Measurements from ENCODE around the gene GRM8. TPM values are rescaled to one million over a fixed set of nuclear protein-coding genes. Genes with fewer than 3 reads are reported as not detected.

The GRM8 gene
- total RNA-seq (2014; rRNA removed; shearing (Covaris generic)), result 2.7 and 2.9 TPM in 2 replicates

DNA sequence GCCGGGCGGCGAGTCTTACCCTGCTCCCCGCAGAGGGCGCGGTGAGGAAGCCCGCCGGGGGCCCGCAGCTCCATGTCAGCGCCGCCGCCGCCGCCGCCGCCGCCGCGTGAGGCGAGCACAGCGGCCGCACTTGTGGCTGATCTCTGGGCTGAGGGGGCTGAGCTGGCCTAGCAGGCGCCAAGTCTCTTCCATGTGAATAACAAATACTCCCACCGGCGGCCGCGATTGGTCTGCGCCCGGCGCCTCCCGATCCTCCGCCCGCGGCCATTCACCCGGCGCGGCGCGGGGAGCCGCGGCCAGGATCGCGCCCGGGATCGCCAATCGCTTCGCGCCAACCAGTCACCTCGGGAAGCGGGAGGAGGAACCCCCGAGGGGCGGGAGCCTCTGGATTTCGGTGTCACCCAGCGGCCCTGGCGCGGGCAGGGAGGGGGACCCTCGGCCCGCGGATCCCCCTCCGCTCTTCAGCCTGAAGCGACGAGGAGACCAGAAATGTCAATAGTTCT, at the start of gene GRM8:
Gene GRM8, minus strand, starts transcription at position 164 of the 503 bp plus-strand sequence.
- peak; percentile 38 for DNase-seq (ENCODE audit: low spot score)

DNA sequence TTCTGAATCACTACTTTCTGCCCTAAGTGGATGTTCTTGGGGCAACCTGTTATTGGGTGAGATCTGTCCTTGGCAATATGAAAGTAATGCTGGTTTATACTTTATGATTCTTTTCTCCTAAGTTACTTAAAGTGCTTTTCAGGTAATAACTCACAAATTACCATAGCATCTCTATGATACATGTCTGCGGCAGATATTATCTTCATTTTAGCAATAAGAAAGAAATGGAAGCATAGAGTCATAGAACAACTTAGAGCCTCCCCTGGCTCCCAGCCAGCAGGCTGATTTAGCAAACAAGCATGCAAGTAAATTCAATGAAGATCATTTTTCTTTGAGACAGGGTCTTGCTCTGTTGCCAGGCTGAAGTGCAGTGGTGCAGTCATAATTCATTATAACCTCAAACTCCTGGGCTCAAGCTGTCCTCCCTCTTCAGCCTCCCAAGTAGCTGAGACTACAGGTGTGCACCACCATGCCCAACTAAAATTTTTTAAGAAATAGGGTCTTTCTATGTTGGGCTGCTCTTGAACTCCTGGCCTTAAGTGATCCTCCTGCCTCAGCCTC, 38.1 kb upstream of the GRM8 start:
- DNase-seq (ENCODE audit: low spot score), result no peak

DNA sequence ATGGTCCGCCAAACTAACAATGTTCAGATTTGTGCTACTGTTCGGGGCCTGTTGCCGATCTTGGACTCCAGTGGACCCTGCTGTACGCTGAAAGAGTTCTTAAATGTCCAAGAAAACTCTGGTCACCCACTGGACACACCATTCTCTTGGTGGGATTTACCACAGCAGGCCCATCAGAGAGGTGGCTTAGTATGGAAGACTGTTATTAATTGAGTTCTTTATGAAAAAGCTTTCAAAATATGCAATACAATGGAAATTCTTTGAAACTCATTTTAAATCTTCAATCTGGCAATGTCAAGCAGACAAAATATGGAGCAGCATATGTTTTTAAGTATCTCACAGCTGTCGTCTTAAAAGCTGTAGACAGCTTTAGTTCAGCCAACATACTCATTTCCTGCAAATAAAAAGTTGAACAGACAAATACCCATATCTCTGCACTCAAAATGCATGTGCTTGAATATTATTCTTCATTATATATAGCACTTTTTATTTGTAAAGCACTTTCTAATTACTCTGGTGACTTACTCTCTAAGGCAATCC, 37.4 kb upstream of the GRM8 start:
- no peak for DNase-seq (ENCODE audit: low spot score)

DNA sequence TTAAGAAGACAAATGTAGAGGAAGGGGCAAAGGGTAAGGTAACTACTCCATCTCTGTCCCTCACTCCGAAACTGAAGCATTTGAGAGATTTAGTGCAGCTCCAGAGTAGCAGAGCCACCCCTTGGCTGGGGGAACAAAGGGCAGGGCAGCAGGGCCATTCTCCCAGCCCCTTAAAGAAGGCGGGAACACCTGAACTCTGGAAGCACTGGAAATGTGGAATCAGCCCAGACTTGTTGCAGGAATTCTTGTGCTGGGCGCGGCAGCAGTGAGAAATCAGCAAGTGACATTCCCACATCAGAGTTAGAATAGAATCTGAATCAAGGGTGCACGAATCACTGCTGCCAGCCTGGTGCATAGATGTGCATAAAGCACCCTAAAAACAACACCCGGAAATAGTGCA, 34.4 kb upstream of the GRM8 start:
- no peak for DNase-seq (ENCODE audit: low spot score)

DNA sequence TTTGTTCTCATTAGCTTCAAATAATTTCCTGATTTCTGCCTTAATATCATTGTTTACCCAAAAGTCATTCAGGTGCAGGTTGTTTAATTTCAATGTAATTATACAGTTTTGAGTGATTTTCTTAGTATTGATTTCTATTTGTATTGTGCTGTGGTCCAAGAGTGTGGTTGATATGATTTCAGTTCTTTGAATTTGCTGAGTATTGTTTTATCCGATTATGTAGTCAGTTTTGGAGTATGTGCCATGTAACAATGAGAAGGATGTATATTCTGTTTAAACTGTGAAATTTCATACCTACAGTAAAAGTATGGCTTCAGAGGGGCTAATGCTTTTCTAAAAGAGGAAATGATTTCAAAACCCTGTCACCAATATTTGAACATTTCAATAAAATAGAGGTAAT, 17.4 kb upstream of the GRM8 start:
- no peak for DNase-seq (ENCODE audit: low spot score)

DNA sequence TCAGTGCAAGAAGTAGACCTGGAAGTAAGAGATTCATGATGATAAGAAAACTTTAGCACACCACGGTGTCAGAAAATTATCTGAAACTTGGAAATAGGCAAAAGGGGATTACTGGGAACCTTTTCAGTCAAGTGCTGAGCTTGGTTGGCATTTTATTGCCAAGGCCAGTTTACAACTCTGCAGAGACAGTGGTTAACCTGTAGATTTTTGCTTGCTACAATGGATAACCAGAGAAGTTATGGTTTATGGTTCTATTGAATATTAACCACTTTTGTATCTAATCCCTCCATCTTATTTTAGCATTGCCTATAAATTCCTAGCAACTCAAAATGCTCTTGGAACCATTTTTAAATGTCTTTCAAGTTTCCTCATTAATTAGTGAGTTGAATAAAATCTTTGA, 13.3 kb upstream of the GRM8 start:
- no peak for DNase-seq (ENCODE audit: low spot score)

DNA sequence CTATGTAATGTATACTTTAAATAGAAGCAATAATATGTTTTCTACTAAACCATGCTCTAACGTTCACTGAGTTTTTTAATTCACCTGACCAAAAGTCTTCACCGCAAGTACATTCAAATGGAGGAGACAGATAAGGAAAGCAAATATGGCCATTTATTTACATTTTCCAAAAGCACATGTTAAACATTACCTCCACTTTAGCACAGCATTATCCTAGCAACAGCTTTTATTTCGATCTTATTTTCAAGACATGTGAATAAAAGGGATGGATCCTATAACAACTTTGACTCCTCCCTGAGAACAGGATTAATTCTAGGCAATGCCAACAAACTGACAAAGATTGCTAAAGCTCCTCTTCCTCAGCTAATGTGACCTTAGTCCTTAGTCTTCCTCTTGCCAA, 11.5 kb upstream of the GRM8 start:
- DNase-seq (ENCODE audit: low spot score), result no peak

DNA sequence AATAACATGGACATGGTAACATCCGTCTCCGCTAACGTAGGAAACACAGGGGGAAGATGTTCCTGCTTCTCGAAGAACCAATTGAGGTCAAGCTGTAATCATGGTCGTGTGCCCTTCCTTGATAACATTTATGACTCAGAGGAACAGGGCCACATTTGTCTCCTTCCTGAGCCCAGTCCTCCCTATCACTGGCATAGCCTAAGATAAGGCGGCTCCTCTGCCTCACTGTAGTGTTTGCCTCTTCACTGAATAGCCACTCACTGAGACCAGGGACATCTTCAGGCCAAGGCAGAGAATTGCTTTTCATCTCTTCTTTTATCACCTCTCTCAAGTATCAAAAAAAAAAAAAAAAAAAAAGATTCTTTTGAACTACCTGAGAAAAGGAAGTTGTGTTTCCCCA, 5.4 kb upstream of the GRM8 start:
- no peak for DNase-seq (ENCODE audit: low spot score)

DNA sequence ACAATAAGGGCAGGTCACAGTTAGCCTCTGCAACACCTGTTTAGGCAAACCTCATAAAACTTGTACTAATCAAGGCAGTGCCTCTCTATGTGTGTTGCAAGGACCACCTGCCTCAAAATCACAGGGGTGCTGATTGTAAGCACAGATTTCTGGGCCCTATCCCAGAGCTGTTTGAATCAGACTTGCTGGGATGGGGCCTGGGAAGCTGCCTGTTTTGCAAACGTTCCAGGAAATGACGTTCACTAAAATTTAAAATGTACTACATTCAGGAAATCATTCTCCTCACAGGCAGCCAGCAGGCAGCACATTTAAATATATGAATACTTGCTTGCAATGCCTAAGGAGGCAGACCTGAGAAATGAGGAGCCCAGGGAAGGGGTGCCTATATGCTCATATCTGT, 4.3 kb upstream of the GRM8 start:
- no peak for DNase-seq (ENCODE audit: low spot score)

DNA sequence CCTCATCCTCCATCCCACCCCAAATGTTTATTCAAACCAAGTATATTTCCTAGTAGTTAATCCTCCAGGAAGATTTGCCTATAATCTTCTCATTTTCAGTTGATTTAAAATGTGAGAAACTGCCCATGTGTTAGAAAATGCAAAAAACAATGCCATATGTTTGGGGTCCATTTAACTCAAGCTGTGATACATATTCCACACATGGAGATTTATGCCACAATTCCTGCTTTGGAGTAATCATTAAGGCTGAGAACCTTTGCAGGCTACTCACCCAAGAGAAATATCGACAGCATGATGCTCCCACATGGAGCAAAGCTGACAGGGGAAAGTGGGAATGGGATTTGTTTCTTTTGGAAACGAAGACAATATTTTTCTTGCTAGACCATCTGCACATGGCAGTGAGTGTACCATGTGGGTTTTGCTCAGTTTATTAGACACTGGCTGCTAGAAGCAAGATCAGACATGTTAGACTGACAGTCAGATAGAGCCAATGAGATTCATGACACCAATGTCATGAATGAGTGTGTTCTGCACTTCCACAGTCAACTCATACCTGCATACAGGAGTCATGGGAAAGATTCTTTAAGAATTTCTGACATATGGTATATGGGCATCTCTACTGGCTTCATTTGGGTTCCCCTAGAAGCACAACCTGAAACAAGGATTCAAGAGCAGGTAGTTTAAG, 3.4 kb upstream of the GRM8 start:
- no peak for DNase-seq (ENCODE audit: low spot score)

DNA sequence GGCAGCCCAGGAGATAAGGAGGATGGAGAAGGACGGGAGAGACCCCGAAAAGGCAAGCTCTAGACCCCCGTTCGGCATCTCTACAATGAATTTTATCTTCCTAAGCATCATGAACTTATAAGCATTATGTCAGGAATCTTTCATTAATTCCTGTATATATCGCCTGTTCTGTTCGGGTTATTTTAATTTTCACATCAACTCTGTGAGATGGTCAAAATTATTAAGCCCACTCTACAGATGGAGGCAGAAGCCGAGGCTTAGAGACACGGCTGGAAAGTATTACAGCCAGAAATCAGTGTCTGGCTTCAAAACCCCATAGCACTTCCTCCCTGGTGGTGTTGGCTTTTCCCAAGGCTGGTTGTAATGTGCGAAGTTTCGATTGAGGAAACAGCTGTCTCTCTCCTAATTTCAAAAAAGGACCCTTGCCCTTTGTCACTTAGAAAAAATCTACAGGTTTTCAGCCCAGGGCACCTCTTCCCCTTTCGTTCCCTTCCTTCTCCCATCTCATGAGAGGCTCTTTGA, 1.5 kb upstream of the GRM8 start:
- DNase-seq (ENCODE audit: low spot score), result no peak

DNA sequence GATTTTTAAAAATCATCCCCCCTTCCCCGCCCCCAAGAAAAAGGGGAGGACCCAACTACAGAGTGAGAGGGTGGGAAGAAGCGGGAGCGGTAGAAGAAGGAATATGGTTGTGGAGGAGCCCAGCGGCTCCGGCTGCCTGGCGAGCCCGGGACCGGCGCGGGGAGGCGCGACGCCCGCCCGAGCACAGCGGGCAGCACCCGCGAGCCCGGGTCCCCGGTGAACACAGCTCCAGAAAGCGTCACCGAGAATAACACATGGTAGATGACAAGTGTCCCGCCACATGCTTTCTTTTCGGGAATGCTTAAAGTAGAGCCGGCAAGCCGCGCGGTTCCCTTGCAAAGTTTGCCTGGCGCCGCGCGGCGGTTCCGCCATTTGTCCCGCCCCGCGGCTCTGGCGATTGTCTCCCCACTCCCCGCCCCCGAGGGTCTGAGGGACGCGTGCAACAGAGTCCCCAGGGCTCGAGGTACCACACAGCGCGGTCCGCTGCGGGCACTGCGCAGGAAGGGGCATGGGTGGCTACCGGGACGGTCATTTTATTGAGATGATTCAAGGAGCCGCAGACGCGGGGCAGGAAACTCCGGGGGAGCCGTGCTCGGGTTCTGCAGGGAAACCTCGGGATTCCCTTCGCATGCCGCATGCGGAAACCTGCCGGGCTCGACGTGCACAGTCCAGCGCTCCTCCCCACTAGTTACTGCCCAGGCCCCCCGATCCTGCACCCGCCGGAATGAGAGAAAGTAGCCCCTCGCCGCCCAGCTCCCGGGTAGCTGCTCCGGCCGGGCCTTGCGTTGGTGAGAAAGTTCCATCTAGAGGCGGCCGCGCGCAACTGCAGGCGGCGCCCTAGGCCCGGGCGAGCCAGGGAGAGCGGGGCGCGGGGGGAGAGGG, 781 bp upstream of the GRM8 start:
- DNase-seq (ENCODE audit: low spot score), result peak; percentile 60

DNA sequence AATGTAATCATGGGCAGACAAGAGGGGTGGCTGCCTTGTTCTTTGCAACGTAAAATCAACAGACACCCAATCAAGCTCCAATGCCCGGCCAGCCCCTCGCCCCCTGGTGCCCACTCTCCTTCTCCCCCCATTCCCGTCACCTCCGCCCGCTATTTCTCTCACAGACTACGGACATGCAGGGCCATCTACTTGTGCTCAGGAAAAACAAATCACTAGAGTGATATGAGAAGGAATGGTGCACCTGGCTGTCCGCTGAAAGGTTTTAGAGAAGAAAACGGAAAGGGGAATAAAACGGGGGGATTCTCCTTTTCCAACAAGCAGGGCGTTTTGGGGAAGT, 396 bp downstream of the GRM8 start:
- no peak for DNase-seq (ENCODE audit: low spot score)

DNA sequence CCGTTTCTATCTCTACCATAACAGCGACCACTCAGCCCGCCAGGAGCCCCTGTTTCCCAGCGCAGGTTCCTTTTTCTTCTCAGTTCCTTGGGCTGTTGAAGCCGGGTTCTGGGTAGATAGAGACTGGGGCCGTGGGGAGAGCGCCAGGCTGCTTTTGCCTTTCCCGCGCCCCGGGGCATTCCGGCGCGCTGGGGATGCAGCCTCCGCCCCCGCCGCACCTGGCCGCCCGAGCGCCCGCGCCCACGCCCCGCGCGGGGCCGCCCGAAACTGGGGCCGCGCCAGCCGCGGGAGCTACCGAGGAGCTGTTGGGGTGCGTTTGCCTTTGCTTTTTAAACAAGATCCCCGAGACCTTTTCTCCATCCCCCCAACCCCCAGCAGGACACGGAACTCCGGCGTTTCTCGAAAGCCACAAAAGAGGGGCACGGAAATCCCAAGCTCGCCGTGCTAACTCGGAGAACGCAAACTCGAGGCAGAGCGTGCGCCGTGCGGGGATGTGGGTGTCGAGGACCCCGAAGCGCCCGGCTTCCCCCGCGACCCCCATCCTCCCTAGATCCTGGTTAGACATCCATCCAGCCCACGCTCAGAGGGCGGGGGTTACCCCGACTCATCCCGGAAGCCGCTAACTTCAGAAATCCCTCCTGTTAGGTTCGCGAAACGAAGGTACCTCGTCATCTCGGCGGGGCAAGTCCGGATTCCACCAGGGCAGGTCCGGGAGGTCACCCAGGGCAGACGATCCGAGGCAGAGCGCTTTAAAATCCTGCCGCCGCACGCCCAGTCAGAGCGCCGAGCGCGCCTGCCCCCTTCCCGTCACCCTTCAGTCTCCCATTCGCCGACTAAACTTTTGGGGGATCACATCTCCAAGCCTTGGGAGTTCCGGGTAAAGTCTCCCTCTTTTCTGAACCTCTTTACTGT, 1.0 kb downstream of the GRM8 start:
- DNase-seq (ENCODE audit: low spot score), result no peak

DNA sequence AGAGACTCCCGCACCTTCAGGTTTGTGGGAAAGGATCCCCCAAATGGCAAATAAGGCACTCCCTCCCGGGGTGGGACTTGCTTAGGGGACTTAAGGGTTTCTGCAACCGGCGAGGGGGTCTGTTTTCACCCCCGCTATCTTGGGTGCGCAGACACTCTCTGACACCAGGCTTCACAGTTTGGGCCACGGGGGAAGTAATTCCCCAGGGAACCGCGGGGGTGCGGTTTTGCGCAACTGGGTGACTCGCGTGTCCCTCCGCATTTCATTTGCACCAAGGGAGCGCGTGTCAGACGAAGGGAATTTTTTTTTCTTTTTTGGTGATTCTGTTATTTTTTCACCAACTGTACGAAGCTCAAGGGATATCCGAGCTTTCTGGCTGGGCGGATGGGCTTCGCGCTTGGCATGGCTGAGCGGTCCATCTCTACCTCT, 1.7 kb downstream of the GRM8 start:
- no peak for DNase-seq (ENCODE audit: low spot score)

DNA sequence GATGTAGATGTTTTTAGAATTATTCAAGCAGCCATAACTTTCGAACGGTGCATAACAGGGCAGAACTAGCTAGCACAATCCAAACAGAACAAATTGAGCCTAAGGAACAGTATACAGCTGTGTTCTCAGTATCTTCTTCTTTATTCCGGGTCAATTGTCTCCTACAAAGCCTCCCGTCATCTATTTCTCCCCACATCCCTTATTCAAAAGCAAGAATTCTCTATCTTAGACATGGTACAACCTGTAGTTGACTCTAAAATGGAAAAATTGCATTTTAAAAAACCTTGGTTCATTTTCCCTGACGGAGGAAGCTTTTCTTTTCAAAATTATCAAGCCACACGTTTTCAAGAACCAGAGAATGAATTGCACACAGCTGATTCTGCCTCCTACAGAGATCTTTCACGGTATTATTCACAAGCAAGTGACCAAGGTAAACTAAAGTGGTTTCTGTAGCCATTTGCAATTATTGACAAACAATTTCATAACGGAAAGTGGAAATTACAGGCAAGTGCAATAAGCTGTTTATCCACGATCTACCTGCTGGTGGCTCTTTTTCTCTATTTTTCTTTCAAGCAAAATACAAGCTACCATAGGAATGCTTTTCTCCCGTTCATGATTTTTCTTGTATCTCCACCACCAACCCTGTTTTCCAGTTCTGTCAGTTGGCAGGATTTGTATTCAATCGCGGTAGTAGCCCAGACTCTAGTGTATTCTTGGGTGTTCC, 2.3 kb downstream of the GRM8 start:
- DNase-seq (ENCODE audit: low spot score), result no peak

DNA sequence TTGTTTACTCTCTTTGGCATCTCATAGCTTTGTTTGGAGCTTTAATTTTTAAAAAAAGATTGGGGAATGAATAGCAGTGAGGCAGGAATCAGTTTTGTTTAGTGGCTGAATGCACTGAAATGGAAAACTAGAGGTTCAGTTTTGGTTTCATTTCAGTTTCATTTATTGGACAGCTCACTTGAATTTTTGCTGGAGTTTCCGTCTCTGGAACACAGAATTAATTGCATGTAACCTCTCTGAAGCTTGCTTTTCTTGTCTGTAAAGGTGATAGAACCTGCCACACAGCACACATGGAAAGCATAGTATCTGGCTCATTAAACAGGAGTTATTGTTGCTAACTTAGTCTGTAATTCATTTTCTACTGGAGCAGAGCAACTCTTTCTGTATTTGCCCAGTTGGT, 7.1 kb downstream of the GRM8 start:
- DNase-seq (ENCODE audit: low spot score), result no peak

DNA sequence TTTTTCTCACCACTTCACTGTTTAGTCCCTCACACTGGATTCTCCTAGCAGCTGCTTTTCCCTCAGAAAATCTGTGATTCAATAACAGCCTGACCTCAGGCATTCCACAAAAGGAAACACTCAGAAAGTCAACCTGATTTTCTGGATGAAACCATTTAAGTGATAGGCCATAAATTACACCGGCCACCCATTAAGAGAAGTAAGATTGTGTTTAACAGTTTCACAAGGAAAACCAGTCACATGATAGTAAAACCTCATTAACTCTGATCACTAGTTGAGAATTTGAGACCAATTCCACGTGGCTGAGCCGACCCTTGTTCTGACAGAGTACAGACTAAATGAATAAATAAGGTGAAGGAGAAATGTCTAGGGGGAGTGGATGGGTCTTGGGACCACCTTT, 7.7 kb downstream of the GRM8 start:
- no peak for DNase-seq (ENCODE audit: low spot score)

DNA sequence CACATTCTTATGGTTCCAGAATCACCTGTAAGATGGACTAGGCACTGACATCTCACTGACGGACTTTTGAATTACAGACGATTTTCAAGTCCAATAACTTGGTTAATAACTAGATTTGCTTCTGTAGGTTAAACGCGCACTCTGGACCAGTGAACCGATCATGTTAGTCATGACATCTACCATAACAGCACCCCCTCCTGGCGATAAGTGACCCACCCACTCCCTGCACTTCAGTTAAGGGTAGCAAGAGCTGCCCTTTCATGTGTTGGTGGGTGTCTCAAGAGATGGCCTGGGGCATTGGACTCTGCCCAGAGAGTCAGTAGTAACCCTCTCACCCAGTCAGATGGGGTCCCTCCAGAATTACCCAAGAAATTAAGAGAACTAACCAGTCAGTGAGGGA, 12.9 kb downstream of the GRM8 start:
- no peak for DNase-seq (ENCODE audit: low spot score)

DNA sequence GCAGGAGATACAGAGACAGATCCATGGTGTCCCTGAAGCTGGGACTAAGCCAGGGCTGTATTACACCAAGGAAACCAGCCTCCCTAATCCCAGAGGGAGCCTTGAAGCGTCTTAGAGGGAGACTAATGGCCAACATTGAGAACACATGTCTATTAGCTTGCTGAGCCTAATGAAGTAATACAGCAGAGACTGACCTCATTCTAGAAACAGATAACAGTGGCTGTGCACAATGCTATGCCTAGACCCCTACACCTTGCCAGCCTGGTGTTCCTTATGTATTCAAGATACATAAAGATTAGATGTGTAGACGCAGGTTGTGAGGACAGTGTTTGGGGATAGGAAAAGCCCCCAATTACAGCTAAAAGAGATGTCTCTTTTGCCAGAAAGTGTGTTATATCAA, 19.1 kb downstream of the GRM8 start:
- DNase-seq (ENCODE audit: low spot score), result no peak

DNA sequence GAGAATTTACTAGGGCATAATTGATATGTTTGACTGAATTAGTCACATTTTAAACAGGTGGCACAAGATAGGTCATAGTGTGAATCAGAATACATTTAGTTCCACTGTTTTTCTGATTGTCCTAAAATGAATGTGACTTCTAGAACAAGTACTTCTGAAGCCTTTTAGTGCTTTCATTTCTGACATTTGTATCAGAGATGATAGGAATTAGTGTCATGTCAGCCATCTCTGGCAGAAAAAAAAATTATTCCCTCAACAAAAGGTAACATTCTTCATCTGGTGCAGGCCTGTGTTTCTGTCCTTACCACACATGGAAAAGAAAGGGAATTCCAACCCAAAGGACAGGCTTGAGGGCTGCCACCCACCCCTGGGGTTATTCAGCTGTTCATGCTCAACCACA, 21.3 kb downstream of the GRM8 start:
- no peak for DNase-seq (ENCODE audit: low spot score)

Measured in H4 (cell line).